ENCODE results near the gene OSBPL1A. TPM values are rescaled to one million over a fixed set of nuclear protein-coding genes. Genes with fewer than 3 reads are reported as not detected.

OSBPL1A gene
- total RNA-seq, 2 donors from 2014 or later, result 29.7 to 36.9 TPM

DNA sequence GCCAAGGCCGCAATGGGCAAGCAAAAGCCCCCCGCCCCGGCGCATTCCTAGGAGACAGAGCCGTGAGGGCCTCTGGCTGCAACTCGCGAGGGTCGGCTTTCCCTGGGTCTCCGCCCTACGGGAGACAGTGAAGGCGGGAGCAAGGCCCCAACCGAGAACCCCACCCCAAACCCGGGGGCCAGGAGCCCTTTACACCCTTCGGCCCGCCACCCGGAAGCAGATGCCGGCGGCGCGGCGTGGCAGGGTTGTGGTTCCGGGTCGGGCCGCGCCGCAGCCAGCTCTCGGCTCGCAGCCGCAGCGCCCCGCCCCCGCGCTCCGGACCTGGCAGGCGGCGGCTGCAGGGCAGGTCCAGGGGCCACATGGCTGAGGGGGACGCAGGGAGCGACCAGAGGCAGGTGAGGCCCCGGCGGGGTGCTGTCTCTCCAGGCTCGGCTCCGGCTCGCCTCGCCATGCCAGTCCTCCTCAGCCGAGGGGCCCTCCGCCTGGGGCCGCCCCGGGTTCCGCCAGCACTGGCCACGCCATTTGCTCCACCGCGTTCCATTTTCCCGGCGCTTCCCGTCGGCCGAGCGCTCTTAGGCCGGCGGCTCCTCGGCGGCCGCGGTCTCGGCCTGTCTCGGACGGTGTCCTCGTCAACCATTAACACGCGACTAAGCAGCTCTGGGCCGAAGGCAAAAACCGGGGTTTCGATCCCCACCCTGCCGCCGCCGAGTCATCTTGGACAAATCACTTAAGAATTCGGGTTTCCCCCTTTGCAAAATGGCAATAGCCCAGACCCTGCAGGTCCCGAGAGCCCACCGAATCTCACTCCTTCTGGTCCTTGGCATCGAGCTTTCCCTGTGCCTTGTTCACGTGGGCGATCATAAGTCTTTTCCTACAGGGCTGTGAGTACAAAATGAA is 29.0 kb upstream of the OSBPL1A start, which contains the start of gene IMPACT:
TSS of gene IMPACT (plus strand) at position 273 of the 897 bp plus-strand sequence. CDS start at position 360, 87 bp downstream.
- Mint-ChIP-seq H3K27ac (peak within 1 kb of the TSS; percentile 97), H3K9me3 (no peaks in the 10 kb centered on the region), H3K36me3 (ENCODE audit: low read depth) (peaks cover 12% of the 10 kb centered on the region), H3K27me3 (ENCODE audit: insufficient read depth) (peaks cover 8% of the 10 kb centered on the region), H3K4me1 (peaks cover 14% of the 10 kb centered on the region), H3K4me3 (peak within 1 kb of the TSS; percentile 84)
- TF ChIP-seq CTCF (conservative IDR thresholded peaks at IDR 0.05), result no peak
- Histone ChIP-seq H3K9me3 (ENCODE audit: control insufficient read depth, low read length) (no peaks in the 10 kb centered on the region), H3K36me3 (ENCODE audit: control insufficient read depth, insufficient read depth, low read length) (peaks cover 21% of the 10 kb centered on the region), H3K27me3 (ENCODE audit: control insufficient read depth, insufficient read depth, low read length, poor library complexity, severe bottlenecking) (peaks cover 29% of the 10 kb centered on the region), H3K4me3 (ENCODE audit: low read length) (peak within 1 kb of the TSS; percentile 95), H3K27ac (ENCODE audit: low read depth, low read length) (peak within 1 kb of the TSS; percentile 69), H3K4me1 (ENCODE audit: control insufficient read depth, insufficient read depth, low read length) (no peaks in the 10 kb centered on the region), H3K9ac (ENCODE audit: extremely low read depth, low read length, poor library complexity, severe bottlenecking) (peak within 1 kb of the TSS; percentile 73)
- peak; percentile 96 for DNase-seq
- 1% methylated on average over 52 to 82 of the region's 82 CpGs for WGBS, 2 experiments (ENCODE audit: insufficient coverage in 1 of 2, insufficient read length in 1 of 2)

DNA sequence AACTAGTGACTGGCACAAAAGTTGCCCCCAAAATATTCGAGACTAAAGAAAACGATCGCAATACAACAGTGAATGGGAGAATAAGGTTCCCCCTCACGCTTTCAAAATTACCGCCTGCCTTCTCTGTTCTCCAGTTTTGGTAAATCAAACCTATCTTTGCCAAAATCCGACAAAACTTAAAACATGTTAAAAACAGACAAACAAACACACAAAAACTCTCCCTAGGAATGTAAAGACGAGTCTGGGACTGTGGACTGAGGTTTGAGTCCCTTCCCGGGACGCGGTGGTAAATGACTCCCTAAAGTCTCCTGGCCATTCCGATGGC is 28.4 kb upstream of the OSBPL1A start:
- Histone ChIP-seq H3K4me1 (ENCODE audit: control insufficient read depth, insufficient read depth, low read length) (no peaks in the 10 kb centered on the region), H3K9me3 (ENCODE audit: control insufficient read depth, low read length) (no peaks in the 10 kb centered on the region), H3K4me3 (ENCODE audit: low read length) (peak overlapping the region; percentile 95), H3K36me3 (ENCODE audit: control insufficient read depth, insufficient read depth, low read length) (peaks cover 18% of the 10 kb centered on the region), H3K9ac (ENCODE audit: extremely low read depth, low read length, poor library complexity, severe bottlenecking) (peak overlapping the region; percentile 73), H3K27me3 (ENCODE audit: control insufficient read depth, insufficient read depth, low read length, poor library complexity, severe bottlenecking) (peaks cover 29% of the 10 kb centered on the region), H3K27ac (ENCODE audit: low read depth, low read length) (peak overlapping the region; percentile 27)
- H3K4me1 Mint-ChIP-seq, result peaks cover 14% of the 10 kb centered on the region
- peak overlapping the region; percentile 84 for H3K4me3 Mint-ChIP-seq
- no peak for DNase-seq
- peak overlapping the region; percentile 97 for H3K27ac Mint-ChIP-seq
- no peak for TF ChIP-seq CTCF (conservative IDR thresholded peaks at IDR 0.05)
- no peaks in the 10 kb centered on the region for H3K9me3 Mint-ChIP-seq
- WGBS, 2 experiments (ENCODE audit: insufficient coverage in 1 of 2, insufficient read length in 1 of 2), result 21 to 25% methylated on average over 11 of the region's 11 CpGs
- H3K27me3 Mint-ChIP-seq (ENCODE audit: insufficient read depth), result peaks cover 8% of the 10 kb centered on the region
- peaks cover 8% of the 10 kb centered on the region for H3K36me3 Mint-ChIP-seq (ENCODE audit: low read depth)

DNA sequence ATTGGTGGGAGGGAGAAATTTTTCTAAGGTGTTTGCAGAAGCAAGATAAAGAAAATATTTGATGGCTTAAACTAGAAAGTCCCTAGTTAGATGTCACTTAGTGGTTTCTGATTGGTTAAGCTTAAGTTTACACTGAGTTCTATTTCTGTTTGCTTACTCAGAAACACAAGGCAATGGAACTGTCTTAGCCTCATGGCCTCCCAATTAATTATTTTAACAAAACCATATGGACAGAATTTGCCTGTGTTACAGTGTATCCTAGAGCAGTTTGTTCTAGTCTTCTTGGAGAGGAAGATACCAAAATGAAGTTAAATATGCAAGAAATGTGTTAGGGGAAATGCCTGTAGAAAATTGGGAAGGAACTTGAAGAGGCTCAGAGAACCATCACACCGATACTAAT is 24.2 kb upstream of the OSBPL1A start:
- no peak for DNase-seq
- Mint-ChIP-seq H3K4me3 (no peak overlapping the region), H3K27ac (no peak overlapping the region), H3K4me1 (peaks cover 6% of the 10 kb centered on the region), H3K36me3 (ENCODE audit: low read depth) (no peaks in the 10 kb centered on the region), H3K9me3 (no peaks in the 10 kb centered on the region), H3K27me3 (ENCODE audit: insufficient read depth) (peaks cover 14% of the 10 kb centered on the region)
- no peaks in the 10 kb centered on the region for H3K9me3 ChIP-seq (ENCODE audit: control insufficient read depth, low read length)
- 97 to 100% methylated on average over 1 of the region's 1 CpG for WGBS, 2 experiments (ENCODE audit: insufficient coverage in 1 of 2, insufficient read length in 1 of 2)
- H3K4me1 ChIP-seq (ENCODE audit: control insufficient read depth, insufficient read depth, low read length), result no peaks in the 10 kb centered on the region
- no peak overlapping the region for H3K27ac ChIP-seq (ENCODE audit: low read depth, low read length)
- H3K4me3 ChIP-seq (ENCODE audit: low read length), result no peak overlapping the region
- H3K27me3 ChIP-seq (ENCODE audit: control insufficient read depth, insufficient read depth, low read length, poor library complexity, severe bottlenecking), result peaks cover 29% of the 10 kb centered on the region
- H3K36me3 ChIP-seq (ENCODE audit: control insufficient read depth, insufficient read depth, low read length), result no peaks in the 10 kb centered on the region
- TF ChIP-seq CTCF (conservative IDR thresholded peaks at IDR 0.05), result no peak
- H3K9ac ChIP-seq (ENCODE audit: extremely low read depth, low read length, poor library complexity, severe bottlenecking), result no peak overlapping the region
